ENCODE results near the gene SKIDA1.

GRCh38 chr10:21533467-21534279, 8.2 kb upstream of the SKIDA1 start, which contains the start of gene MLLT10:
- TF ChIP-seq GLI4 (tag by site-specific recombination; IDR thresholded peaks at IDR 0.05) (0 out of 2 replicates have a peak, but pooled peaks have one; percentile 44), ZBTB20 (tag by site-specific recombination; IDR thresholded peaks at IDR 0.05) (peak; percentile 77), HOXC10 (CRISPR knock-in tag; IDR thresholded peaks at IDR 0.05) (no peak), KLF16 (tag by site-specific recombination; IDR thresholded peaks at IDR 0.05) (peak; percentile 90), CTCF (tag by site-specific recombination; IDR thresholded peaks at IDR 0.05) (peak; percentile 75), PBX3 (CRISPR knock-in tag; IDR thresholded peaks at IDR 0.05) (peak; percentile 89; the same call in 1 of the 2 replicates), ZNF214 (tag by site-specific recombination; IDR thresholded peaks at IDR 0.05; ENCODE audit: borderline replicate concordance) (no peak), ZNF311 (tag by site-specific recombination; IDR thresholded peaks at IDR 0.05; ENCODE audit: borderline replicate concordance) (no peak), ZNF391 (tag by site-specific recombination; IDR thresholded peaks at IDR 0.05; ENCODE audit: borderline replicate concordance, low read depth) (peak; percentile 67; the same call in 1 of the 2 replicates), ZNF121 (tag by site-specific recombination; IDR thresholded peaks at IDR 0.05) (no peak), PRDM1 (tag by site-specific recombination; IDR thresholded peaks at IDR 0.05) (no peak), ZXDB (tag by site-specific recombination; IDR thresholded peaks at IDR 0.05) (peak; percentile 89), ZNF274 (IDR thresholded peaks at IDR 0.05; ENCODE audit: low read length) (no peak), ZNF274 (tag by site-specific recombination; IDR thresholded peaks at IDR 0.05; ENCODE audit: borderline replicate concordance) (no peak), MYNN (tag by site-specific recombination; IDR thresholded peaks at IDR 0.05; ENCODE audit: borderline replicate concordance) (no peak)
